K562 (cell line): ENCODE measurements around the gene CTIF. TPM values are rescaled to one million over a fixed set of nuclear protein-coding genes. Genes with fewer than 3 reads are reported as not detected.
A peak's percentile ranks its signal among the peaks of the same experiment; 100 is the strongest.

Source experiments
- DLX4 ChIP-seq: fragments of 250-450 bp; sonication (Bioruptor Pico); IDR thresholded peaks from 2 replicates; pipeline ENCODE4 v1.6.1; 2021; ENCODE audit warnings: mild to moderate bottlenecking
- ESRRB ChIP-seq: fragments of 250-450 bp; sonication (Bioruptor Pico); IDR thresholded peaks from 2 replicates; pipeline ENCODE4 v1.5.0; 2020; ENCODE audit warnings: mild to moderate bottlenecking, moderate library complexity, borderline replicate concordance
- FOXJ2 ChIP-seq: fragments of 200-800 bp; sonication (Bioruptor generic); IDR thresholded peaks from 2 replicates; pipeline ENCODE4 v1.6.1; 2016; ENCODE audit warnings: missing genetic modification characterization, missing compliant biosample characterization
- HNRNPUL1 ChIP-seq: fragments of 200-400 bp; formaldehyde crosslinking; IDR thresholded peaks from 2 replicates; pipeline ENCODE4 v1.6.1; 2017; ENCODE audit warnings: low read length
- ILK ChIP-seq: fragments of 450-650 bp; IDR thresholded peaks from 2 replicates; pipeline ENCODE4 v1.6.1; 2016; ENCODE audit warnings: missing genetic modification characterization, low read depth, mild to moderate bottlenecking, missing compliant biosample characterization, moderate library complexity, borderline replicate concordance
- JUND ChIP-seq, 2 experiments: IDR thresholded peaks; 2 replicates in 1 of 2; 3 replicates in 1 of 2; pipeline ENCODE4 v1.6.1; 2011; ENCODE audit warnings: borderline replicate concordance in 2 of 2, low read depth in 2 of 2, low read length in 2 of 2, improper control_type of control experiment in 1 of 2, missing biosample characterization in 1 of 2, missing genetic modification characterization in 1 of 2, missing genetic modification reagents in 1 of 2
- LARP7 ChIP-seq: fragments of 450-650 bp; IDR thresholded peaks from 2 replicates; pipeline ENCODE4 v1.6.1; 2016
- MTA1 ChIP-seq: fragments of 450-650 bp; IDR thresholded peaks from 2 replicates; pipeline ENCODE4 v1.6.1; 2017; ENCODE audit warnings: borderline replicate concordance
- PBX2 ChIP-seq, 2 experiments: IDR thresholded peaks in 1 of 2; conservative IDR thresholded peaks in 1 of 2; 2 replicates each; pipeline ENCODE4 v1.6.1; 2016; ENCODE audit warnings: low read depth in 2 of 2, mild to moderate bottlenecking in 1 of 2, missing compliant biosample characterization in 1 of 2, missing genetic modification characterization in 1 of 2, moderate library complexity in 1 of 2
- POLR2H ChIP-seq: IDR thresholded peaks from 2 replicates; pipeline ENCODE4 v1.6.1; 2016; ENCODE audit warnings: missing genetic modification characterization, low read depth, mild to moderate bottlenecking, control low read depth, missing compliant biosample characterization, moderate library complexity
- SPI1 ChIP-seq: IDR thresholded peaks from 2 replicates; pipeline ENCODE4 v1.6.1; 2011; ENCODE audit warnings: low read depth, low read length, control low read depth, borderline replicate concordance
- TAF1 ChIP-seq: IDR thresholded peaks from 2 replicates; pipeline ENCODE4 v1.6.1; 2011; ENCODE audit warnings: mild to moderate bottlenecking, low read length, moderate library complexity; ENCODE audit not compliant: insufficient read depth, control insufficient read depth, severe bottlenecking; ENCODE audit errors: extremely low read depth
- TCF7 ChIP-seq: sonication (generic); IDR thresholded peaks from 2 replicates; pipeline ENCODE4 v1.6.1; 2016; ENCODE audit warnings: antibody characterized with exemption, borderline replicate concordance
- TRIM24 ChIP-seq, 2 experiments: fragments of 450-650 bp; IDR thresholded peaks; 2 replicates each; pipeline ENCODE4 v1.6.1; 2016
- TSC22D4 ChIP-seq: fragments of 450-650 bp; IDR thresholded peaks from 2 replicates; pipeline ENCODE4 v1.6.1; 2016; ENCODE audit warnings: missing genetic modification characterization, missing biosample characterization, control low read depth
- UBTF ChIP-seq, 2 experiments: IDR thresholded peaks; 2 replicates each; pipeline ENCODE4 v1.6.1; 2012; ENCODE audit warnings: improper control_type of control experiment in 2 of 2, low read depth in 2 of 2, low read length in 2 of 2, borderline replicate concordance in 1 of 2
- VEZF1 ChIP-seq: fragments of 200-800 bp; sonication (Bioruptor generic); IDR thresholded peaks from 2 replicates; pipeline ENCODE4 v1.6.1; 2017; ENCODE audit warnings: missing genetic modification characterization, missing compliant biosample characterization
- ZNF134 ChIP-seq: fragments of 250-450 bp; sonication (Bioruptor Pico); conservative IDR thresholded peaks from 2 replicates; pipeline ENCODE4 v1.4.0; 2020
- ZNF586 ChIP-seq: fragments of 450-650 bp; formaldehyde crosslinking; conservative IDR thresholded peaks from 2 replicates; pipeline ENCODE4 v1.4.0; 2020; ENCODE audit warnings: mild to moderate bottlenecking, moderate library complexity
- ZNF75A ChIP-seq: fragments of 450-650 bp; formaldehyde crosslinking; IDR thresholded peaks from 2 replicates; pipeline ENCODE4 v1.4.0; 2020; ENCODE audit warnings: mild to moderate bottlenecking
- polyA plus RNA-seq, 8 experiments: library from polyadenylated mRNA; depleted of rRNA in 4 of 8; stranded (reverse) in 5 of 8; unstranded in 3 of 8; fragments of >200 nt; fragmentation: Nextera tagmentation in 2 of 8; fragmentation: Illumina TruSeq in 1 of 8; extraction: Ambion mirVana in 2 of 8; extraction: Trizol in 1 of 8; gene quantifications; 2 replicates each; pipeline versions ENCODE4 v1.2.1 to v1.2.3, GENCODE V29; 2011 to 2014; ENCODE audit warnings: inconsistent platforms in 1 of 8, missing spikeins in 1 of 8
- total RNA-seq, 7 experiments: library from RNA; depleted of rRNA in 6 of 7; stranded (reverse); fragments of >200 nt in 6 of 7; fragmentation: Illumina TruSeq in 2 of 7; extraction: Trizol in 2 of 7; gene quantifications; 2 replicates each; pipeline versions ENCODE4 v1.2.1 to v1.2.3, GENCODE V29; 2011 to 2021; ENCODE audit warnings: low replicate concordance in 1 of 7

The CTIF gene
- total and polyA plus RNA-seq, 9 of the 15 experiments (the other 6 are each of a cell fraction or from before 2014, with no cell fraction given): 0.17 to 11.5 (median 2.2) TPM

- TF ChIP-seq FOXJ2 (tag) (no peak), DLX4 (CRISPR knock-in tag) (no peak), ZNF75A (CRISPR knock-in tag) (no peak), TAF1 (no peak), ILK (tag) (no peak), POLR2H (tag) (no peak), LARP7 (no peak), TSC22D4 (tag) (no peak), ZNF586 (CRISPR knock-in tag) (no peak), JUND (IDR thresholded peaks at IDR 0.05; ENCODE audit: borderline replicate concordance, low read depth, low read length) (peak; percentile 73), JUND (tag; IDR thresholded peaks at IDR 0.05; ENCODE audit: borderline replicate concordance, low read depth, low read length) (no peak; the same call in 2 of the 3 replicates), SPI1 (peak; percentile 78; the same call in 1 of the 2 replicates), HNRNPUL1 (no peak), VEZF1 (CRISPR knock-in tag) (peak; percentile 74), UBTF (IDR thresholded peaks at IDR 0.05; ENCODE audit: borderline replicate concordance in 1 of 2, low read depth in 2 of 2, low read length in 2 of 2) (no peak), PBX2 (CRISPR knock-in tag; IDR thresholded peaks at IDR 0.05; ENCODE audit: low read depth) (no peak), PBX2 (tag; conservative IDR thresholded peaks at IDR 0.05; ENCODE audit: low read depth) (peak; percentile 26; the same call in 1 of the 2 replicates), ZNF134 (CRISPR knock-in tag) (no peak), TRIM24 (IDR thresholded peaks at IDR 0.05) (0 out of 4 replicates have a peak, but pooled peaks of 1 of the 2 experiments have one; percentile 5), TCF7 (no peak), MTA1 (no peak), ESRRB (CRISPR knock-in tag) (no peak)
Observed at GRCh38 chr18:48896875-48897511, 358.2 kb downstream of the CTIF start (continued).
